Activated CD4-positive, alpha-beta T cell treated with anti-CD3 and anti-CD28 coated beads, Interleukin-2, Interleukin-4, amounts not matched to agents 100 ng/mL and 50 ng/mL, durations not matched to agents 16 hours and 8 hours (primary cell): Measurements from ENCODE around the gene XXYLT1.

Experiments
- DNase-seq: peaks from one replicate; pipeline ENCODE4 v3.0.0-alpha.2; 2020; ENCODE audit warnings: low spot score

XXYLT1 gene

DNA sequence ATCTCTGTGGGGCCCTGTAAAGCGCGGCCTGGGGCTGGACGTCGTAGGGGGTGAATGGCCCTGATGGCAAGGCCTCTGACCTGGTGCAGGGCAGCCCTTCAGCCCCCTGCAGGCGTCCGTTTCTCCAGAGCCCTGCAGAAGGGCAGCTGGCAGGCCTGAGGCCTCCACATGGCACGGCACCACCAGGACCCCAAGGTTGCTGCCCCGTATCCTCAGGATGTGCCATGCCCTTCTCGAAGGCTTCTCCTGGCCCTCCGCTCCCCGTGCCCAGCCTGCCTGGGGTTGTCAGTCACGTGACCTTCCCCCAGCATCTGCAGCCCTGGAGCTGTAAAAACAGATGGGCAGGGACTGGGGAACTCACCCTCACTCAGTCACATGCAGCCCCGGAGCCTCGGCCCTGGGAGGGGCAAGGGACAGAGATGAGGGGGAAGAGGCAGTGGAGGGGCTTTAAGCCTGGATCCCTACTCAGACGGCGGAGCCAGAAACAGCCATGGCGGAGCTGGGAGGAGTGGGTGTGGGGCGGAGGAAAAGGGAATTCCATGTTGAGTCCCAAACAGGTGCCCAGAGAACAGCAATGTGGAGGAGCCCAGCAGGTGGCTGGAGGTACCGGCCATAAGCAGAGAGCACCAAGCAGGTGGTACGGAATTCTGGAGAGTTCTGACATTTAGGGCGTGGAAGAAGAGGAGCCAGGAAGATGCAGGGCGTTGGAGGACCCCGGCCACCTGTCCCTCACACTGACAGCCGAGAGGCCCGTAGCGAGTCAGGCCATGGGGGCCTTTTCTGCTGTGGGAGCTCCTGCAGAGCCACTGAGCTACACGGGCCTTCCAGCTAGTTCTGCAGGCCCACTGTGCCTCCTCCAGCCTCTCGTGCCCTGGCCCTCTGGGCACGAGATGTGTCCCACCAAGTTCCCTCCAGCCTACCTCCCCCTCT, 193.1 kb downstream of the XXYLT1 start:
- no peak for DNase-seq

DNA sequence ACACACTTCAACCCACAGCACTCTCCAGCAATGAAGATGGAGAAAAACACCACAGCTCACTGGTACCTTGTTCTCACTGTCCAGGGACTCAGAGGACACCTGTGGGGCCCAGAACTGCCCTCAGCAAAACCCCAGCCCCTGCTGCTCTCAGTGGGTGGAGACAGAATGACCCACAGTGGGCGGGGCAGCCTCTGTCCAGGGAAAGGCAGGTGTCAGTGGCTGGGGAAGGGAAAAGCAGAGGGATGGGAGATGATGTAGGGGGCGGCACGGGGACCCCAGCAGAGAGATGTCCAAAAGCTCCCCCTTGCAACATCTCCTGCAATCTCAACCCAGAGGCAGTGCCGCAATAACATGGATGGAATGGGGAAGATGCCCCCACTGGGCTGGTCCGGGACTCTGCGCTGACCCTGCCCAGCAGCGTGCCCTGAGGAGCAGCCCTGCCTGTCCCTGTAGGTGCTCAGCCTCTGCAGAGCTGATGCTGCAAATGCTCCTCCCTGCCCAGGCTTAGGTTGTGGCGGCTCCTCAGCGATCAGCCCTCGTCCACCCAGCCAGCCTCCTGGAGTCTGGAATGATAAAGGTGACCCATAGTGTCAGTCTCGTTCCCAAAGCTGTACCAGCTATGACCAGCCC, 193.9 kb downstream of the XXYLT1 start:
- no peak for DNase-seq

DNA sequence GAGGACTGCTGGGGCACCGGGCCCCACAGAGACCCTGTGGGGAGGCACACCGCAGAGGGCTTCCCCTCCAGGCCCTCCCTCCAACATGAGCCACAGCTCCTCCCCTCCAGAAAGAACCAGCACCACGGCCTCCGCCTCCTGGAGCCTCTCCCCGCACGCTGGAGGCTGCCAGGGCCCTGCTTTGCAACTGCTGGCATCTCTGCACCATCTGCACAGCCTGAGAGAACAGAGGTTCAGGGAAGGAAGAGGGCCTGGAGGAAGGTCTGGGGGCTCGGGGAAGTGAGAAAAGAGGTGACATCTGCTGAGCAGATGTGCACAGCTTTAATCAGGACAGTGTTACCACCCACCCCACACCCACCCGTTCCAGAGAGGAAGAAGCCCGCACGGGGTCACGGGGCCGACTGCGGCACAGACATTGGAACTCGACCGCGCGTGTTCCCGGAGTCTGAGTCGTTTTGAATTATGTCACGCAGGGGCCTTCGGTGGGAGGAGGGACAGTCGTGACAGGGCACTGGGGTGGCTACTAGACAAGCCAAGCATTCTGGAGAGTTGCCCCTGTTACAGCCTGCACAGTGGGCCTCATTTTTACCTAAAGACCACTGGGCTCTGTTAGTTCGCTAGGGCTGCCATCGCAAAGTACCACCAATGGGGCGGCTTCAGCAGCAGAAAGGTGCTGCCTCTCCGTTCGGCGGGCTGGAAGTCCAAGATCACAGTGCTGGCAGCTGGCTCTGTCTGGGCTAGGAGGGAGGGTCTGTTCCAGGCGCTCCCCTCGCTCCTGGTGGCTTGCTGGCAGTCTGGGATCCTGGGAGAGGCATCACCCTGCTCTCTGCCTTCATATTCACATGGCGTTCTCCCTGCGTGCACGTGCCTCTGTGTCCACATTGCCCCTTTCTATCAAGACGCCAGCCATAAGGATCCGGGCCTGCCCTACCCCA, 194.8 kb downstream of the XXYLT1 start:
- DNase-seq: no peak

- DNase-seq: no peak
These were observed 195.6 kb downstream of the XXYLT1 start for GRCh38 chr3:195075199-195075940.

DNA sequence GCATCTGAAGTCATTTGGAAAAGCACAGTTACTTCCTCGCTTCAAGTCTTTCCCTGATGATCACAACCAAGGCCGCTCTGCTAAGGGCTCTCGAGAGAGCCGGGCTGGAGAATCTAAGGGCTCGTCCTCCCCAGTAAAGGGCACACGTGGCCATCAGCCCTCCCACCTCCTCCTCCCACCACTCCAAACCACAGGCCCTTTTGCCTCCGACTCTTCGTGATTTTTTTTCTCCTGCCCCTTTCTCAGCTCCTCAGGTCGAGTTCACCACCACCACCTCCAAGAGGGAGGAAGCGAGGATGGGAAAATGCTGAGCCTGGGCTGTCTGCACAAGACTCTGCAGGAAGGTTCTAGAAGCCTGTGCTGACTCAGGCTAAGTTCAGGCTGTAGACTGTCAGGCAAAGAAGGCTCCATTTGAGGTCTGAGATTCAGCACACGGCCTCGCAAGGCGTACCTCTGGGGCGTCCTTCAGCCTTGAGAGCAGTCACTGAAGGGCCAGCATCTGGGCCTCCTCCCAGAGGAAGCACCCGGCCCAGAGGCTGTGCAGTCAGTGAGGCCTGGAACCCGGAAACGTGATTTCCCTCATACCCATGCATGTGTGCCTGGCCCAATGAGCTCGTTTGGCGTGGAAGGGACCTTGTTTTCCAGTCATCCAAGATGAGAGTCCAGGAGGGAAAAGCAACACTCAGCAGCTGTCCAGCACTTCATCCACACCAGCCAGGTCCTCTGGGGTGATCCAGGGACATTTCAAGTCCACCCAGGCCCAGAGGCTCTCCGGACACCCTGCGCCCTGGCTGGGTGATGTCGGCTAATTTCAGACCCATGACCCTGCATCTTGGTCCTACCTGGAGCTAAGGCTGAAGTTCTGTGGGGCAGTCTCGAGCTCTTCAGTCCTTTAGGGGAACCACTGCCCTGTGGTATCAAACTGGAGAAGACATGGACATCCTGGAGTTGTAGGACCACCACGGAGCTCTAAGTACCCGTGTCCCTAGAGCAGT, 196.8 kb downstream of the XXYLT1 start:
- DNase-seq: no peak

DNA sequence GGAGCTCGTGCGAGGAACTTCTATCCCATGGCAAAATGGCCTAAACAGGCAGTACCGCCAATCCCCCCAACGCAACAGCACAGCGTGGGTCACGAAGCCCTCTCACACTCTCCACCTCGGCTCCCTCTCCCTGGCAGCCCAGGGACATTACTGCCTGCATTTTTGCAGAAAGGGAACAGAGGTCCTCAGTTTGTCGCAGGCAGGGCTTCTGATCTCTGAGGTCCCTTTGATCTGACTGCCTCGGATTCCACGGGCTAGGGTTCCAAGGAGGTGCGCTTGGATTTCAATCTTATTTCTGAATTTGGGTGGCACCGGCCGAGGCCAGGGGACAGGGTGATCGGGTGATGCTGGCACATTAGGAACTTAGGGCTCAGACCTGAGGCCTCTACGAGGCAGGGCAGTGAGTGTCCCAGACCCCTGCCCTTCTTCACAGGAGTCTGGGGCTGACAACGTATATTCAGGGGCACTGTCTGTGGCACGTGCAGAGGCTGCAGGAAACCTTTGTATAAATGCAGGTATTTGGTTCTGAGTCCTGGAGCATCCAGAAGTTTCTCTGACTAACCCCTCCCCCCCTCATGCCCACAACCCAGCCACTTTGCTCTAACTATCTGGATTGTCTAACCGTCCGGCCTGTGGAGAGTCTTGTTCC, 197.9 kb downstream of the XXYLT1 start:
- no peak for DNase-seq

- no peak for DNase-seq
These were observed 198.8 kb downstream of the XXYLT1 start for GRCh38 chr3:195071916-195072820.

DNA sequence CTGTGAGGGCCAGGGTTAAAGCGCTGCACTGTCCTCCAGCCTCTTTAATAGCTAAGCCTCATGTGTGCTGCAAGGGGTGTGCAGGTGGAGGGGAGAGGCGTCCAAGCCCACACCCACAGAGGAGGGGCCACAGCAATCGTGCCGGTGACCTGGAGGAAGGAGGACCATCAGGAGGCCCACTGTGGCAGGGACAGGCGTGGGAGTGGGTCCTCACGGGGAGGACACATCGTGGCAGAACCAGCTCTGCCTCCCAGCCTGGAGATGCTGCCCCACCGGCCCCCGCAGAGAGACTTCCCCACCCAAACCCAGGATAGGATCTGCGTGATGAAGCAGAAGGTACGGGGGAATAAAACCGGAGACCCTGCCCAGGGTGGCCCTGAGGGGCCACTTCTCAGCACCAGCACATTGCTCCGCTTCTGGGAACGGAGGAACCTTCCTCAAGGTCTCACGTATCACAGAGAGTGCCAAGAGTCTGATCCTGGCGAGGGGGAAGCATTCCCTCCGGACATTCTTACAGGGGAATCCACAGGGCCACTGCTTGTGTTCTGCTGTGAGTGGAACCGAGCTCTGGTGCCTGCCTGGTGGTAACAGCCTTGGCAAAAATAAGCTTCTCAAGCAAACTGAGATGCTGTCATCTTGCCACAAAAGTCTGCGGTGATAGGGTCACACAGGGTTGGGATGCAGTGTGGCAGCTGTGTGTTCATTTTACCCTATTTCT, 199.8 kb downstream of the XXYLT1 start:
- no peak for DNase-seq

GRCh38 chr3:195070336-195070735, 200.6 kb downstream of the XXYLT1 start:
- no peak for DNase-seq

DNA sequence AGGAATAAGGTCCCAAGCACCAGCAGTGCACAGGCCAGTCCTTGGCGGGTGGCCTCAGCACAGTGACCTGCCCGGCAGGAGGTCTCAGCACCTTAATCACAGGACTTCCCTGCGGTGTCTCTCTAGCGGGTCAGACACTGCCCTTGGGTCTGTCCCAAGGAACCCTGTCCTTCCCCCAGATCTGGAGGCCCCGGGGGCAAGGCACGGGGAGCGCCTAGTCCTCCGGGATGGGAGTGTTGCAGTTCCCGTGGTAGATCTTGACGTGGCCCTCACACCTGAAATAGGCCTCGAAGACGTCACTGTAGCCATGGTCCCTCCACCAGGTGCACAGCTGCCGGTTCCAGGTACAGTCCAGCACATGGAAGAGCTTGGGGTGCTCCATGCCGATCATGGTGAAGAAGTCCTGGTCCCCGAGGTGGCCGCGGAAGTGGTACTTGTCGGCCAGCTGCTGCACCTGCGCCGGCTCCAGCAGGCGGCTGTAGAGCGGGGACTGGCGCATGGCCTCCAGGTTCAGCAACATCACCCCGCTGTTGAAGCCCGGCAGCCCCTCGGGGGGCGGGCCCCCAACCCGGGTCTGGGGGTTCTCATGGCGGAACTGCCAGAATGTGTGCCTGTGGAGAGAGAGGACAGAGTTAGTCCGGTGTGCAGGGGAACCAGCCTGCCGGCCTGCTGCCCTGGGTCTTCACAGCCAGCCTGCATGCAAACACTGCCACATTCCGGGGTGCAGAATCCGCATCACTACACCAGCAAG, 201.3 kb downstream of the XXYLT1 start:
- DNase-seq: no peak

DNA sequence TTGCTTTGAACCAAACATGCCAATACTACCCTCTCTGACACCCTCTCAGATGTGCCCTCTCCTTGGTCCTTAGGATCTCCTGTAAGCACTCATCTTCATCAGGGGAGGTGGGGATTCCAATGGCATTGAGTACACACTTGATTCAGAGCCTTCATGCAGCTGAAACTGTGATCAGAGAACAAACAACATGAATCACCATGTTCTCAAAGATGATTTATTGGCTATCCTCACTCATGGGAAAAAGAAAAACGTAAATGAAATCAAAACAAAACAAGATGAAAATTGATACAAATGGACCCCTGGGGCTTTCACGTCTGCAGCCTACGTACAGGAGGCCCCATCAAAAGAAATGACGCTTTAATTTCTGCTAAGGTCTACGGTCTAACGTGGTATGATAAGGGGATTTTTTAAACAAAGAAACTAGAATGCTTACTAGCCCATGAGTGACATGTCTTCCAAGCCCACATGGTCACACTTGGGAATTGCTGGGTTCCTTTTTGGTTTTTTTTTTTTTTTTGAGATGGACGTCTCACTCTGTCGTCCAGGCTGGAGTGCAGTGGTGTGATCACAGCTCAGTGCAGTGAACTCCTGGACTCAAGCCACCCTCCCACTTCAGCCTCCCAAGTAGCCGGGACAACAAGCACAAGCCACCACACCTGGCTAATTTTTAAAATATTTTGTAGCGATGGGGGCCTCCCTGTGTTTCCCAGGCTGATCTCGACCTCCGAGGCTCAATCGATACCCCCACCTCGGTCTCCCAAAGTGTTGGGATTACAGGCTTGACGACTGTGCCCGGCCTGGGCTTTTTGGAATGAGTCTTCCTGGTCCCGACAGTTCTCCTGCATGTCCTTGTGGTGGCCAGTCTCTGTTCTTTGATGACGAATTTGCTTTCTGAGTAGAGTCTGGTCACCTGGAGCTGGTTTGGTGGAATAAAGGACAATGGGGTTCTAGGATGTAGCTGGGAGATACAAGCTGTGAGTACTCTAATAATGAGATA, 202.6 kb downstream of the XXYLT1 start:
- DNase-seq: no peak

- no peak for DNase-seq
These were observed 204.5 kb downstream of the XXYLT1 start for GRCh38 chr3:195066441-195066841.

DNA sequence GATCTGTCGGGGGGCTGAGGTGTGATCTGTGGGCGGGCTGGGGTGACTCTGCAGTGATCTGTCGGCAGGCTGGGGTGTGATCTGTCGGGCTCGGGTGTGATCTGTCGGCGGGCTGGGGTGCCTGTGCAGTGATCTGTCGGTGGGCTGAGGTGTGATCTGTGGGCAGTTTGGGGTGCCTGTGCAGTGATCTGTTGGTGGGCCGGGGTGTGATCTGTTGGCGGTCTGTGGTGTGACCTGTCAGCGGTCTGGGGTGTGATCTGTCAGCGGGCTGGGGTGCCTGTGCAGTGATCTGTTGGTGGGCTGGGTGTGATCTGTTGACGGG, 205.1 kb downstream of the XXYLT1 start:
- DNase-seq: no peak

- no peak for DNase-seq
These were observed 205.7 kb downstream of the XXYLT1 start for GRCh38 chr3:195065142-195065863.

- DNase-seq: no peak
These were observed 206.5 kb downstream of the XXYLT1 start for GRCh38 chr3:195064300-195064931.
